ENCODE results near the gene TRA2A.

Gene TRA2A

GRCh38 chr7:23538301-23538700 is 6.5 kb upstream of the TRA2A start:
- TF ChIP-seq CTCF (IDR thresholded peaks at IDR 0.05; ENCODE audit: poor library complexity, severe bottlenecking), result no peak
- DNase-seq (ENCODE audit: low spot score) (no peak), ATAC-seq (ENCODE audit: low read depth) (no peak)
- Histone ChIP-seq H3K4me1 (ENCODE audit: insufficient read depth, poor library complexity, severe bottlenecking) (no peaks in the 10 kb centered on the region), H3K36me3 (ENCODE audit: low read depth) (no peaks in the 10 kb centered on the region), H3K9me3 (ENCODE audit: severe bottlenecking) (no peaks in the 10 kb centered on the region), H3K4me3 (ENCODE audit: severe bottlenecking) (no peak overlapping the region), H3K27ac (ENCODE audit: poor library complexity, severe bottlenecking) (no peak overlapping the region), H3K27me3 (ENCODE audit: insufficient read depth, poor library complexity, severe bottlenecking) (no peaks in the 10 kb centered on the region)

DNA sequence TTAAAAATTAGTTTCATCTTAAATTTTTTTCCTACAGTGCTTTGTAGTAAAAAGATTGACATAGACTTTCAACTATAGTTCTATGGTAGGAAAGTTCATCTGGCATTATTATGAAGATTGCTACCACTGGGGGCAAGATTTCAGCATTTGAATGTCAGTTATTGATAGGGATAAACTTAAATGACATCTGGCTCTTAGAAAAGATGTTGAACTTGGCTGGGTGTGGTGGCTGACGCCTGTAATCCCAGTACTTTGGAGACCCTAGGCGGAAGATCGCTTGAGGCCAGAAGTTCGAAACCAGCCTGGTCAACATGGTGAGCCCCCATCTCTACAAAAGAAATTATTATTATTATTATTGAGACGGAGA is 1.4 kb upstream of the TRA2A start:
- peak; percentile 21 for TF ChIP-seq CTCF (IDR thresholded peaks at IDR 0.05; ENCODE audit: poor library complexity, severe bottlenecking)
- no peak for ATAC-seq (ENCODE audit: low read depth)
- DNase-seq (ENCODE audit: low spot score), result no peak

GRCh38 chr7:23532490-23533237 is 883 bp upstream of the TRA2A start:
- Histone ChIP-seq H3K4me3 (ENCODE audit: severe bottlenecking) (no peak overlapping the region), H3K27ac (ENCODE audit: poor library complexity, severe bottlenecking) (peak overlapping the region; percentile 76), H3K9me3 (ENCODE audit: severe bottlenecking) (no peaks in the 10 kb centered on the region), H3K36me3 (ENCODE audit: low read depth) (peaks cover 31% of the 10 kb centered on the region), H3K27me3 (ENCODE audit: insufficient read depth, poor library complexity, severe bottlenecking) (no peaks in the 10 kb centered on the region), H3K4me1 (ENCODE audit: insufficient read depth, poor library complexity, severe bottlenecking) (peaks cover 26% of the 10 kb centered on the region)
- TF ChIP-seq CTCF (IDR thresholded peaks at IDR 0.05; ENCODE audit: poor library complexity, severe bottlenecking), result no peak
- DNase-seq (ENCODE audit: low spot score) (no peak), ATAC-seq (ENCODE audit: low read depth) (no peak)

More for the DNA sequence above, 1.4 kb upstream of the TRA2A start:
- Histone ChIP-seq H3K27me3 (ENCODE audit: insufficient read depth, poor library complexity, severe bottlenecking) (no peaks in the 10 kb centered on the region), H3K4me3 (ENCODE audit: severe bottlenecking) (no peak overlapping the region), H3K36me3 (ENCODE audit: low read depth) (peaks cover 27% of the 10 kb centered on the region), H3K9me3 (ENCODE audit: severe bottlenecking) (no peaks in the 10 kb centered on the region), H3K4me1 (ENCODE audit: insufficient read depth, poor library complexity, severe bottlenecking) (peaks cover 20% of the 10 kb centered on the region), H3K27ac (ENCODE audit: poor library complexity, severe bottlenecking) (no peak overlapping the region)

GRCh38 chr7:23531050-23531793 is 559 bp downstream of the TRA2A start:
- H3K4me3 ChIP-seq (ENCODE audit: severe bottlenecking), result peak overlapping the region; percentile 94
- H3K36me3 ChIP-seq (ENCODE audit: low read depth), result peaks cover 45% of the 10 kb centered on the region
- peaks cover 36% of the 10 kb centered on the region for H3K4me1 ChIP-seq (ENCODE audit: insufficient read depth, poor library complexity, severe bottlenecking)
- H3K27me3 ChIP-seq (ENCODE audit: insufficient read depth, poor library complexity, severe bottlenecking), result no peaks in the 10 kb centered on the region
- DNase-seq (ENCODE audit: low spot score), result peak; percentile 69
- peak overlapping the region; percentile 76 for H3K27ac ChIP-seq (ENCODE audit: poor library complexity, severe bottlenecking)
- peak; percentile 57 for ATAC-seq (ENCODE audit: low read depth)
- no peak for TF ChIP-seq CTCF (IDR thresholded peaks at IDR 0.05; ENCODE audit: poor library complexity, severe bottlenecking)
- H3K9me3 ChIP-seq (ENCODE audit: severe bottlenecking), result no peaks in the 10 kb centered on the region
